Hematopoietic multipotent progenitor cell treated with erythropoietin and hydrocortisone succinate and interleukin-3 and kit ligand, for 8 days (in vitro differentiated cells): ENCODE measurements around the gene CDKL1.

ENCODE experiments used
- DNase-seq: peaks from one replicate; pipeline ENCODE4 v3.0.0-alpha.2; 2015

The CDKL1 gene

DNA sequence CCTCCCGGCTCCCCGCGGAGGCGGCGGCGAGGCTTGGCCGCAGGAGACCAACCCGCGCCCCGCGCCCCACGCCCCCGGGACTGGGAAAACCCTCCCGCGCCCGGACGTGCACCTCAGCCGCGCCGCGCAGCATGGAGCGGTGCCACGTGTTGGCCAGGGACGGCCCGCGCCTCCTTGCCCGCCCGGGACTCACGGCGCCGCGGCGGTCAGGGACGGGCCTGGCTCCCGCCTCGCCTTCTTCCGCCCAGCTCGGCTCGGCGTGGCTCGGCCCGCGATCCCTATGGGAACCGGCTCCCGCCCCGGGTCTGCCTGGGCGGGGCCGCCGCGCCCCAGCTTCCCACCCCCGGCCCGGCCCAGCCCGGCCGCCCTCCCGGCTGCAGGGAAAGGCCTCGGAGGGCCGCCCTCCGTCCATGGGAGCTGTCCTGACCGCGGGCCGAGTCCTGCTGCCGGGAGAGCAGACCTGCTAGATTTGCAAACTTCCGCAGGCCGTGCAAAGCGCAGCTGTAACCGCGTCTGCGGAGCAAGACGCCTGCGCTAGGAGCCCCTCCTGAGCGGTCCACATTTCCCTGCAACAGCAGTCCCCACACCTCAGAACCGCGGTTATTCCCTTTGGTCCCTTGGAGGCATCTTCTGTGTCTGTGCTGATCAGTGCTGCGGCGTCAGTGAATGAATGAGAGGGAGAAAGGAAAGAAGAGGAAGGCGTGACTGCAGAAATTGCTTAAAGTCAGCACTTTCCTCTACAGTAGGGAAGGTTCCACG, at the start of gene CDKL1:
CDKL1 (minus strand) TSS at position 251 of the 759 bp plus-strand sequence. CDS start 1,013 bp downstream, outside the sequence.
- peak; percentile 44 for DNase-seq

DNA sequence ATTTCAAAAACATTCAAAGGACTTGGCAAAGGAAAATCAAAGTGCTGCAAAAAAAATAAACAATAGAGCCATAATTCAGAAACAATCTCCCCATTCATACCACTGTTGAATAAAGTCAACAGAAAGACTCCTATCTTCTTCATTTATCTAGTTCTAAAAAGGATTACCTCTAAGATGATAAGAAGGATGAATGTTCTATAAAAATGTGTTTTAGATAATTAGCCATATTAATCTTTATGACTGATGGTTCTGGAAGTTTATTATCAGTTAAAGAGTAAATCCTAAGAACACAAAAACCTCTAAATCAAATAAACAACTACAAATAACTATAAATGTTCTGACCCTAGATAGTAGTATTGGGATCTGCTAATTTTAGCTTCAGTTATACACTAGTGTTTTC, 37.8 kb upstream of the CDKL1 start:
- no peak for DNase-seq

DNA sequence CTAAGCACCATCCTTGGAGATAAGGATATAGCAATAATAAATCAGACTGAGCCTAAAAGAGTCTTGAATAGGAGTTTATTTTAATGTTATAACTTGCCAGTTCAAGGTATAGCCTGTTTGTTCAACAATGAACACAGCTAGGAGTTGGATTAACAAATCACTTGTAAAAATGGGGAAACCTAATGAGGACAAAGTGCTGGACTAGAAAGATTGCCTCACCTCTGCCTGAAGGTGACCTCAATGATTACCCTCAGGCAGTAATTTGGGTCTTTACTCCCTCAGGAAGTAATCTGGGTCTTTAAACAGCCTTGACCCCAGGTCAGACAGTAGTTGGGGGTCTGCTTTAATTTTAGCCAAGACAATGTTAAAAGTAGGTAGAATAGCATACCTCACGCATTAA, 35.5 kb upstream of the CDKL1 start:
- no peak for DNase-seq

DNA sequence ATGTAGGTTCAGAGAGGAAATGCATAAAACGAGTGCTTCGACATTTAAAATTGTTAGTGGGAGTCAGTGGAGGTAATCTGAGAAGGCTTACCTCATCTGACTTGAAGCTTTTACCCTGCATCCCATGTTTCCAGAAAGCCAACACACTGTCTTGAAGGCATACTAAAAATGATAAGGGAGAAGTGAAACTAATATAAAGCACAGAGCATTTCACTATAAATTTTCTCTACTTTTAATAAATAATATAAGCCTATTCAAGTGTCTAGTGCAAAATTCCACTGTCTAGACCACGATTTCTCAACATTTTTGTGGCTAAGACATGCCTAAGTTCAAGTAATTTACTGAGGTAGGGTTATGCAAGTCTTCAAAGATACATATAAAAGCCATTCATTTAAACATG, 29.1 kb upstream of the CDKL1 start:
- DNase-seq, result peak; percentile 7

DNA sequence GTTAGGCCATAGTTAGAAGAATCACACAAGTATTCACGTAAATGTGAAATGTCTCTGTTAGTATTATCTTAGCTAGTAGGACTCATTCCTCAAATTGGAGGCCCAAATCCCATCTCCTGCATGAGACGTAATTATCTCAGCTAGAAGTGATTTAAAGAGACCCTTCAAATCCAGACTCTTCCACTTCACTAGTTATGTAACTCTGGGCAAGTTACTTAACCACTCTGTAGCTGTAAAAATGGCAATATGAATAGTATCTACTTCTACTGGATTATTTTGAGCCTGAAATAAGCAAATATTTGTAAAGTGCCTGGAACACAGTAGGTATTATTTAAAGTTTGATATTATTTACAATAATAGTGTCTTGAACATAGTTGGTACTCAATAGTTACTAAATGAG, 28.4 kb upstream of the CDKL1 start:
- DNase-seq, result no peak

DNA sequence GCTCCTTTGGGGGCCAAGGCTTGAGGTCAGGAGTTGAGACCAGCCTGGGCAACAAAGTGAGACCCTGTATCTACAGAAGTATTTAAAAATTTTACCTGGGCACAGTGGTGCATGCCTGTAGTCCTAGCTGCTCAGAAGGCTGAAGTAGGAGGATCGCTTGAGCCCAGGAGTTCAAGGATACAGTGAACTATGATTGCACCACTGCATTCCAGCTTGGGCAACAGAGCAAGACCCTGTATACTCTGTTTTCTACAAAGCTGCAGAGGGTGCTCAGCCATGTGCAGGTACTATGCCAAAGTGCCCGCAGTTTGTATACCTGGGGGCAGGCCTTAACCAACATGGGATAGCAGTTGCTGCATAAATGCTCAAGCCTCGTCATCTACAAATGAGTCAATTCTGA, 26.8 kb upstream of the CDKL1 start:
- DNase-seq, result no peak

DNA sequence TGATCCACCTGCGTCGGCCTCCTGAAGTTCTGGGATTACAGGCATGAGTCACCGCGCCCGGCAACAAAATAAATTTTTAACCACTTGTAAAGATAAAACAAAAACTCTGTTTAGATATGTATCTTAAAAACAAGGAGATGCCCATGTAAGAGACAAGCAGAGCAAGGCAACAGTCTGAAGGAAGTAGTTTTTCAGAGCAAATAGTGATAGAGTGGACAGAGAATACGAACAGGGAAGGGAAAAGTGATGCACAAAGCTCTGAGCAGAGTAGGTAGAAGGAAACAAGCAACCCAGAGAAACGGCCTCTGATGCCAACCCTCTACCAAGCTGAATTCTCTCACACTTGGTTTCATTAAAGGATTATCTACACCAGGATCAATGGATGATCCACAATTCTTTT, 24.8 kb upstream of the CDKL1 start:
- no peak for DNase-seq

DNA sequence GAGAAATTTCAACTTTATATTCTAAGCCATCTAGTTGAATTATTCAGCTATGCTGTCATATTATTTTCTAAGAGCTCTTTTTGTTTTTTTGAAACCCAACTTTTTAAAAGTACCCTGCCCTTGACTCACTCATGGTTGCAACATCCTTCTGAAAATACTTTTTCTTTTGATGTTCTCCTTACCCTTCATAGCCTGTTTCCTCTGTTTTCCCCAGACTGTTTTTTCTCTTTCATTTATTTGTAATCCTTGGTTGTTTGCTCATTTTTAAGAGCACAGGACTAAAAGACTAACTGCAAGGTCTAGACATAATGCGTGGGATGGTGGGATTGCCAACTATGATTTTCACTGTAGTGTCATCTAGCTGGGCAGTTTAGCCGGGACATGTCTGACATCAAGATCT, 21.2 kb upstream of the CDKL1 start:
- DNase-seq, result no peak

DNA sequence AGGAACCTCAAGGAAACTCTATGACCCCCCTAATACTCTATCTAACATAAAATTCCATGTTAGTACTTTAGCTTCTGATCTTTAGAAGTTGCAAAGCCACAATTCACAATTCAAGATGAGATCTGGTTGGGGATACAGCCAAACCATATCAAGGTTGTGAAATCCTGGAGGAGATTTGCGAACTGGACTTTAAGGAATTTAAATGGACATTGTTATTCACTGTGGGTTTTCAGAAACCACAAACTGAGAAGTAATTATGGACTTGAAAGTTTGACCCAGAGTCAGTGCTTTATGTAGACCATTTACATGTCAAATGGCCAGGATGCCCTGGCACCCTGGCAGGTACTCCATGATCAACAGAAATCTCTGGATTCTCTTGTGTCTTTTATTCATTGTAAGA, 14.2 kb upstream of the CDKL1 start:
- no peak for DNase-seq

DNA sequence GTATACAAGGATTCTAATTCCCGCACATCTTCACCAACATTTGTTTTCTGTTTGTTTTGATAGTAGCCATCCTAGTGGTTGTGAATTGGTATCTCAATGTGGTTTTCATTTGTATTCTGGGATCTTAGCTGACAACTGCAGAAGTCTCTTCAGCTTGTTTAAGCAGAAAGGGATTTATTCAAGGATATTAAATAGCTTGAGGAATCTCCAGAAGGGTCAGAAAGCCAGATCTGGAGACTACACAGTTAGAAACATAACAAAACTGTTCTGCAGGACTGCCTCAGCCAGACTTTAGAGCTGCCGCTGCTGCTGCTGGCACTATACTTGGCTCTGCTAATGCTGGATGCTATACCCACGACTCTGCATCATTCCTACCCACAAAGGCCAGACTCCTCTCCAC, 13.4 kb upstream of the CDKL1 start:
- DNase-seq, result no peak

DNA sequence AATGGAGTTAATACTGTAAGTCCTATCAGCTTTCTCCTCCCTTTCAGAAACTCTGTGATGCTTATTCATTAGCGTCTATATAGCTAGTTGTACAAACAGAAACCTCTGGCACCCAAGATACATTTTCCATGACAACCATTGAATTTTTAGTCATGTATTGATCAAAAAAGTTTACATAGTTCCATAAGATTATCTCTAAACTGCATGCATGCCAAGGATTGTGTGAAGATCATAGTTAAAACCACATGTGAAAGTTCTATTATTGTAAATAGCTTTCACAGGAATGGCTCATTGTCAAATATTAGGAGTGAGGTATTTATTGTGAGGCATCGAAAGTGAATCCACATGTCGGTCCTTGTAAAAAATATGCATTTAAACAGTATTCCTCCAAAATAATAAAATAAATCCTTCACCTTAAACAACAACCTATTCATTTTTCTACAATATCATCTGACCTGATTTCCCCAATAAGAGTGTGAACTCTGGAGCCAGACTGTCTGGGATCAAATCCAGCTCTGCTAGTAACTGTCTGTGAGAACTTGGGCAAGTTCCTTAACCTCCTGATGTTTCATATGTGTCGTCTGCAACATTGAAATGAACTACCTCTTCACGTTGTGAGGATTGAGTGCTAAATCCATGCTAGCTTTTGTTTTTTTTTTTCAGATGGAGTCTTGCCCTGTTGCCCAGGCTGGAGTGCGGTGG, 10.6 kb upstream of the CDKL1 start:
- DNase-seq, result no peak

DNA sequence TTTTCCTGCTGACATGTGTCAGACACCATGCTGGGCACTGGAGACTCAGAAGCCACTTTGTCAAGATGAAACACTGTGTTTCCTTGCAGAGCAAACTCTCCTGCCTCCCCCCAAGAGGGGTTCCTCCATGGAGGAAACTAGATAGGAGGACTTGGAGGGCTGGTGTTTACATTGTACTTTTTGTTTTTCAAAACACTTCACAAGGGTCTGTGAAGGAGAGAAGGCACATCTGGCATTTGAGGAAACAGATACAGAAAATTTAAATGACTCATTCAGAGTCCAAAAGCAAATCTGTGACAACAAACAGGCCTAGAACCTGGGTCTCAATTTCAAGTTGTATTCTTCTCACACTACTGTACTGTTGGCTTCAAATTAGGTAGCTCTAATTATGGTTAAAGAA, 6.7 kb upstream of the CDKL1 start:
- no peak for DNase-seq

DNA sequence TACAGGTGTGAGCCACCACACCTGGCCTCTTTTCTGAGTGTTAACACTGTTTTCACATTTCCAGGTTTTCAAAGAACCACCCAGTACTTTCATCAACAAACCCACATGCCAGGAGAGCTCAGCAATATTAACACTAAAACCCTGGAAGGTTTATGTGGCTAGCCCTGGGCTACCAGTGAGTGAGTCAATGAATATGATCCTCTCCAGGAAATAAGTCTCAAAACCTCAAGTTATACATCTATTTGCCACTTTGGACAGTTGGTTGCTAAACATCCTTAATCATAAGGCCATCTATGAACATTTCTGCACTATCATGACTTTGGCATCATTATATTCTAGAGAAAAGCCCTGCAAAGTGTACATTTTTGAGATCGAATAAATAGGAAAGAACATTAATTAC, 6.3 kb upstream of the CDKL1 start:
- no peak for DNase-seq

DNA sequence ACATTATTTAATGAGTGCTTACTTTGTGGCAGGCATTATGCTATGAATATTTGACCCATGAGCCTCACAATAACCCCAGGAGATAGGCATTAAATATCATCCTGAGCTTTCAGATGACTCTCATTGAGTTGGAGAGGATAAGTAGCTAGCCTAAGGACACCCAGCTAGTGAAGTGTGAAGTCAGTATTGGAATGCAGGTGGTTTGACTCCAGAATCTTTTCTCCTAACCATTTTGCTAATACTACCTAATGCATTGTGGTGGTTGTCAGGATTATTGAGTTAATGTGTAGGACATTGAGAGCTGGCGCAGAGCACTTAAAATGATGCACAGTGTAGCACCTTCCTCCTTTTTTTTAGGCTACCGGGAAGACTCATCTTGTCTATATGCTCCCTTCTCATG, 3.8 kb upstream of the CDKL1 start:
- DNase-seq, result no peak

DNA sequence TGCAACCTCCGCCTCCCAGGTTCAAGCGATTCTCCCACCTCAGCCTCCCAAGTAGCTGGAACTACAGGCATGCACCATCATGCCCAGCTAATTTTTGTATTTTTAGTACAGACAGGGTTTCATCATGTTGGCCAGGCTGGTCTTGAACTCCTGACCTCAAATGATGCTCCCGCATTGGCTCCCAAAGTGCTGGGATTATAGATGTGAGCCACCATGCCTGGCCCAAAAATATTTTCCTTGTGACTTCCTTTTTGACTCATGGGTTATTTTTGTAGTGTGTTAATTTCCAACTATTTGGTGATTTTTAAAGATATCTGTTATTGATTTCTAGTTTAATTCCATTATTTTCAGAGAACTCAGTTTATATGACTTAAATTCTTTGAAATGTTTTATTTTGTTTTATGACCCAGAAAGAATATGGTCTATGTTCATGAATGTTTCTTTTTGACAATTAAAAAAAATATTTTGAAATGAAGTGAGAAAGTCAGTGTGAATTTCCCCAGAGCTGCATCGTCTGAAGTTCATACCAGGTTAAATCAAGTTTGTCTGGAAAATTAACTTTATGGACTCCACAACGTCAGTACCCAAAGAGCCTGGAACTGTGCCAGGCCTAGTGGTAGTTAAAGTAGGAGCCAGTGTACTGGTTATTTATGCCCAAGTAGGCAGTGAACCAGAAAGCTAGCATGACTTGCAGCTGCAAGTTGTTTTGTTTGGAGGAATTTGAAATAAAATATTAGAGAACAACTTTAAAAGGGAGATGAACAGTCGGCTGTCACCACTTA, 2.8 kb upstream of the CDKL1 start:
- DNase-seq, result peak; percentile 63

DNA sequence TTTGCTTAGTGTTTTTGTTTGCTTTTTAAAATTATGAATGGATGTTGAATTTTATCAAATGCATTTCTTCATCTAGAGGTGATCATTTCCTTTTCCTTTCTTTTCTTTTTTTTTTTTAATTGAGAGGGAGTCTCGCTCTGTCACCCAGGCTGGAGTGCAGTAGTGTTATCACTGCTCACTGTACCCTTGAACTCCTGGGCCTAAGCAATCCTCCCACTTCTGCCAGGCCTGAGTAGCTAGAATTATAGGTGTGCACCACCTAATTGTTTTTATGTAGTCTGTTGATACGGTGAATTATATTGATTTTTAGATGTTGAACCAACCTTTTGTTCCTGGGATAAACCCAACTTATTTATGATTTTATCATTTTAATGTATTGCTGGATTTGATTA, 1.5 kb upstream of the CDKL1 start:
- no peak for DNase-seq

DNA sequence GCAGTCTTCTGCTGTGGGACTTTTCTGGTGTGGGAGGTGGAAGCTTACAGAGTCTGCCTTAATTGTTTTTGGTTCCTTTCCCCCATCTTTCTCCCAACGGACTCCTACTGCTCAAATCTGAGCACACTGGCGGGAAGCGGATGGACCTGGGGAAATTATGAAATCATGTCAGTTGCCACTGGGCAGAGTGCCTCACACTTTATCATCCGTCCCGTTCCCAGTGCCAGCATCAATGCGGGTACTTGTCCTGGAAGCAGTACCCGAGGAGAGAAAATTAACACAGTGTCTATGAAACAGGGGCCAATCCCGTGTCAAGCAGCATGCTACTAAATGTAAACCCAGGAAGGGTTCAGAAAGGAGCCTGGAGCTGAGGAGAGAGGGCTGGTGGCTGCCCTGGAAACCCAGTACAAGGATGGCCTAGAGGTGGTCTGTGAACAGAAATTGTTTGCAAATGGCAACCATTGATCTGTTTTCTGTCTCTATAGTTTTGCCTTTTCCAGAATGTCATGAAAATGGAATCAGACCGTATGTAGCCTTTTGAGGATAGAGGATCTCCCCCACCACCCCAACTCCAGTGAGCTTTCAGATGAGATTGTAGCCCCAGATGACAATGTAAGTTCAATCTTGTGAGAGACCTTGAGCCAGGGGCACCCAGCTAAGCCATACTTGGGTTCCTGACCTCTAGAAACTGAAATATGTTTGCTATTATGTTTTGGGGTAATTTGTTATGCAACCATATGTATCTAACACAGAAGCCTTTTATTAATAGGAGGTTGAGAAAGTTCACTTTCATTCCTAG, 908 bp upstream of the CDKL1 start:
- no peak for DNase-seq

DNA sequence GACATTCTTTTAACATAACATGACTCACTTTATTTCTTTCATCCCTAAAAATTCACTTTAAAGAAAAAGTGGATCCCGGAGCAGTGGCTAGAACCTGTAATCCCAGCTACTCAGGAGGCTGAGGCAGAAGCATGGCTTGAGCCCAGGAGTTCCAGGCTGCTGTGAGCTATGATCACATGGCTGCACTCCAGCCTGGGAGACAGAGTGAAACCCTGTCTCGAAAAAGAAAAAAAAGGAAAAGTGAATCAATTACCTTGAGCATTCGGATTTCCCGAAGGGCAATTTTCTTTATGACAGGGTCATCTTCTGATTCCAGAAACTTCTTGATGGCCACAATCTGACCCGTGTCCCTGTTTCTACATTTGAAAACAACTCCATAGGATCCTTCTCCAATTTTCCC, 1.2 kb downstream of the CDKL1 start:
- DNase-seq, result no peak

DNA sequence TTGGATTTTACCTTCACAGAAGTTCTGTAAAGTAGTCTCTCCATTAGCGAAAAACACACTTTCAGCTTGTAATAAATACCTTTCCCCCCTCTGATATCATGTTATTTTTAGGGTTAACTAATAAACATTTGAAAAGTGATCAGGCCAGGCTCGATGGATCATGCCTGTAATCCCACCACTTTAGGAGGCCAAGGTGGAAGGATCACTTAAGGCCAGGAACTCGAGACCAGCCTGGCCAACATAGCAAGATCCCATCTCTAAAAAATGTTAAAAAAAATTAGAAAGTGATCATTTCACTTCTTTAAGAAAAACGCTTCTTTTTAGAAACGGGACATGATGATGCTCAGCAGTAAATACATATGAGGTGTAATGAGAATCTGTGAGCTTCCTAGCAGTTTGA, 2.0 kb downstream of the CDKL1 start:
- no peak for DNase-seq

DNA sequence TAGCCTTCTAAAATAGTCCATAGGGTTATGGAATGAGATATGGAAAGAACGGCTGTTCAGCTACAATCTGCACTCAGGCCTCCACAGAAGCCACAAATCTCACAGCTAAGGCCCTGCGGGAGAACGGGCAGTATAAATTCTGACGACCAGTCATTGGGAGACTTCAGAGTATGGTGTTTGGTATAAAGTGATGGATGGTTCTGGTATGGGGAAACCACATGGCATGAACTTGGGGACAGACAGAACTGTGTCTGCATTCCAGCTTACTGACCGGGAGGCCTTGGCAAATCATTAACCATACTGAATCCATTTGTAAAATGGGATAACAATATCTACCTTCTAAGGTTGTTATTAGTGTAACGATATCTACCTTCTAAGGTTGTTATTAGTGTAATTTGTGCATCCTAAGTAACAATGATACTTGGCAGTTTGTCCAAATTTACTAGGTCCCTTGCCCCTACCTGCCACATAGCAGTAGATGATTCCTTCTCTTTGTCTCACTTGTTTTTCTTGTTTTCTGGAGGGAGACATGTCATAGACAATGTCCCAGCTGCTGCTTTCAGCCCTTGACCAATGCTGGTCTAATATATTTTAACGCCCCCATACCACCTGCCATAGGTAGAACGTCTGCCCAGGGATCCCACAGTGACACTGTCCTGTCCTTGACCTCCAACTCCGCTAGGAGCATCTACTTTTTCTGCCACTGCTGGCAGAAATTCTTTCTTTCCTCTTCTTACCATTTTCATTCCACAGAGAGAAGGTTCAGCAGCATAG, 6.8 kb downstream of the CDKL1 start:
- DNase-seq, result no peak

DNA sequence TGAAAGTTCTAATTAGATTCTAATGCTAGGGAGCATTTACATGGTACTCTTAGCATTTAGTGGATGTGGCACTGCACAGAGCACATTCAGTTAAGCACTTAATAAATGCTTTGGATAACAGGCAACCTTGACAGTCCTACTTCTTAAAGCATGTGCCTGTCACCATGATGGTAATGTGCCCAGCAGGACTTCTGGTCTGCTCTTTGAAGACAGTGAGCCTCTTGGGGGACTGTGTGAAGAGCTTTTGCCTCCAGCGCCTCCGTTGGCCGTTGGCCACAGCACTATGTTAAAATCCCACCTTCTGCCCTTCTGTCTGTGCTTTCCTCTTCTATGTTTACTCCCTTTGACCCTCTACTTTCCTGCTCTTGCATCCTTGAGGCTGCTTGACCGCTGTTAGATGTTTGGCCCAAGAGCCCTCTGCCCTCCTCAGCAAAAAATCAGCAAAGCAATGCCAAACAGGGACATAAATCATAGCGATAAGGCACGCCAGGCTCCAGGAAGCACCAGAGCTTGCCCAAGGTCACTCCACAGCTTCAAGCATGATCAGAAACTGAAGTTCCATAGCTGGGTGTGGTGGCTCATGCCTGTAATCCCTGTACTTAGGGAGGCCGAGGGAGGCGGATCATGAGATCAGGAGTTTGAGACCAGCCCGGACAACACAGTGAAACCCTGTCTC, 8.3 kb downstream of the CDKL1 start:
- no peak for DNase-seq

DNA sequence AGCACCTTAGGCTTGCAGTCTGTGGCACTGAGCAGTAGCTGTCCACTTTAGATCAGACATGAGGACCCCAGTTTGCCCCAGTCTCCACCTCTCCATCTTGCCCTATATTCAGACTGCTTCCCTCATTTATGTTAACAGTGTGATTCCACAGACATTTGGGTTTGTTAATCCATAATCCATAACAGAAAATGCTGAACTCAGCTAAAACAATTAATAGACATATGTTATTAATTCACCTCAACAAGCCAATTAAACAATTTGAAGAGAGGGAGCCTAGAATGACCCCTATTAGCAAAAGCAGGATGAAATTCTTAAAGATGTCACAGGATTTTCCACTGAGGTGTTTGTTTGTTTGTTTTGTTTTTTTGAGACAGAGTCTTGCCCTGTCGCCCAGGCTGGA, 9.1 kb downstream of the CDKL1 start:
- DNase-seq, result no peak
